GM18498 (cell line): ENCODE results near the gene TMEM192.
"Not testable (repeated sequence)": the region's sequence is repeated elsewhere in the genome, so short reads cannot be mapped to it uniquely, and the experiment has no call there.

ENCODE experiments used
- ATAC-seq: cut with Tn5 transposase; IDR thresholded peaks from one replicate; pipeline ENCODE4 v1.9.1; 2021; ENCODE audit warnings: mild to moderate bottlenecking, moderate library complexity; ENCODE audit not compliant: unreplicated experiment

The TMEM192 gene

DNA sequence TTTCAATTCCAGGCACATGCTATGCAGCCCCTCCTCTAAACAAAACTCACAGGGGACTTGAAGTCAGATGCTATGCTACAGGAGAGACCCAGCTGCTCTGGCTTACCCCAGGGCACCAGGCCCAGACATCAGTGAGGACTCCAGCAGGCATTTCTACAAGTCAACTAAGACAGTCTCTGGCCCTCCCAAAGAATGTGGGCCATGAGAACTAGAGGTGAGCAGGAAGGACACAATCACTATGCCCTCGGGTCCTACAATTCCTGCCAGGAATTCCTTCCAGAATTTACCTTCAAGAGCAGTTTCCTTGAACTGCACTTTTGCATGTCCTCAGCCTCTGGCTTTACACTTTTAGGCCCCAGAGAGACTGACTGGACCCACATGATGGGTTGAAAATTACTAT lies 17.4 kb downstream of the TMEM192 start:
- ATAC-seq, result no peak

DNA sequence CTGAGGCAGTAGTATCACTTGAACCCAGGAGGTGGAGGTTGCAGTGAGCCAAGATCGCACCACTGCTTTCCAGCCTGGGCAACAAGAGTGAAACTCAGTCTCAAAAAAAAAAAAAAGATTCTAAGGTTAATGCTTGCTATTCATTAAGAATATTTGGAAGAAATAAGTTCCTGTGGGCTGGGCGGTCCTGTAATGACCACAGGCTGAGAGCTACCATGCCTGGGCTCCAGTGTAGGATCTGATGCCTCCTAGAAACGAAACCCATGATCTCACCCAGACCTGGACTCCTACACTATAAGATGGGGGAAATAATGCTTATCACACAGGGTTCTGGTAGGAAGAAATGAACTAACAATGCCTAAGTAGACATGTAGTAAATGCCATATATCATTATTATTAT lies 17.8 kb downstream of the TMEM192 start:
- ATAC-seq, result no peak

DNA sequence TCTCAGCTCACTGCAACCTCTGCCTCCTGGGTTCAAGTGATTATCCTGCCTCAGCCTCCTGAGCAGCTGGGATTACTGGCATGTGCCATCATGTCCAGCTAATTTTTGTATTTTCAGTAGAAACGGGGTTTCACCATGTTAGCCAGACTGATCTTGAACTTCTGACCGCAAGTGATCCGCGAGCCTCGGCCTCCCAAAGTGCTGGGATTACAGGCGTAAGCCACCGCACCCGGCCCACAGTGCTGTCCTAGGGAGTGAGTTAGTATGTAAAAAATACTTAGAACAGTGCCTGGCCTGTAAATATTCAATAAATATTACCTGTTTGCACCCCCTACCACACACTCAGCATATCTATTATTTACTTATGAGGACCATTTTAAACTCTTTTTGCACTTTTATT lies 20.5 kb downstream of the TMEM192 start:
- not testable (repeated sequence) for ATAC-seq

DNA sequence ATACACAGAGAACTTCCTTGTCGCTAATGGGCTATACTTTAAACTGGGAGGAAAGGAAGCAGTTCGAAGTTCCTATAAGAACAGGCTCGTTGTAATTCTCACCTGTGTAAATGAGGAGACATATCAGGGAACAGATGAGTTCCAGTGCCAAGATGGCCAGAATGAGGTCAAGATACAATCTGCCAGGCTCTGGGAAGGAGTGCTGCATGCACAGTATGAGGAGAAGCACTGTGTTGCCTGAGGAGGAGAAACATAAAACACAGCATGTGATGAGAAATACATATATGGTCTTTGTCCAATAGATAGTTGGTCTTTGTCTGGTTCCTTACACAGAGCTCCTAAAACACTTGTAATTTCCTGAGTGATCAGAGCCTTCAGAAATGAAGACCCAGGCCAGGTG lies 24.3 kb downstream of the TMEM192 start:
- no peak for ATAC-seq

DNA sequence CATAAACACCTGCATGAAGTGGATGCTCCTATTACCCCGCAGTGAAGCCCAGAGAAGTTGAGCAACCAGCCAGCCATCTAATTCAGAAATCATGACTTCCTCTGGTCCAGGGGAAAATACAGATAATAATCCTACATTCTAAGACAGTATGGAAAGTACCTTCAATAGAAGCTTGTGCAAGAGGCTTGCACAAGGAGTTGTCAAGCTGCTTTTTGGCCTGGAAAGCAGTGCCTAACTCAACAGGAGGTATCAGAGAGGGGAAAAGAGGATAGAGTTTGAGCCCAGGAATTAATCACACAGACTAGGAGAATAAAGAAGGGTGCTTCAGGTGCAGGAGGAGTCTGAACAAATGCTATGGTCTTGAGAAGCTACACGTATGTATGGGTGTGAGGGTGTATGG lies 26.7 kb downstream of the TMEM192 start:
- no peak for ATAC-seq

DNA sequence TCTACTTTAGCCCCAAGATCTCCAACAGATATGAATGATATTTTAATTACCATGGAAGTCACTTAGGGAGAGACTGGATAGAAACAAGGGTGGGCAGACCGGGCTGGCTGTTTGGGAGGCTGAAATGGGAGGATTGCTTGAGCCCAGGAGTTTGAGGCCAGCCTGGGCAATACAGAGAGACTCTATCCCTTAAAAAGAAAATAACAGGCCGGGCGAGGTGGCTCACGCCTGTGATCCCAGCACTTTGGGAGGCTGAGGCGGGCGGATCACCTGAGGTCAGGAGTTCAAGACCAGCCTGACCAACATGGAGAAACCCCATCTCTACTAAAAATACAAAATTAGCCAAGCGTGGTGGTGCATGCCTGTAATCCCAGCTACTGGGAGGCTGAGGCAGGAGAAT lies 27.9 kb downstream of the TMEM192 start:
- ATAC-seq, result not testable (repeated sequence)

DNA sequence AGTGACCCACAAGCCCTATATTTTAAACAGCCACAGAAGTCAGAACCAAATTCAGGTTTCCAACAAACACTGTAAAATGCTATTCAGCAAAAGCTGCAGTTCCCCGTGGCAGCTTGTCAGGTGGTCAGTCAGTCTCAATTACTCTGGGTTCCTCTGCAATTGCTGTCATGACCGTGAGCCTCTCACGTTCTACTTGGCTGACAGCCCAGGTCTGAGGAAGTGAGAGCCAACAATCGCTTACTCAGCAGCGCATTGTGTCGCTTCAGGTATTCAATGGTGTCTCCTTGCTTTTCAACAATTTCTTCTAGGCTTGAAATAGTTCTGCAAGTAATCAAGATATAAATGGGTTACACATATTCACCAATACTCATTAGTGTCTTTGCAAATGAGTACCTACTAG lies 33.2 kb downstream of the TMEM192 start:
- ATAC-seq, result peak; percentile 78

DNA sequence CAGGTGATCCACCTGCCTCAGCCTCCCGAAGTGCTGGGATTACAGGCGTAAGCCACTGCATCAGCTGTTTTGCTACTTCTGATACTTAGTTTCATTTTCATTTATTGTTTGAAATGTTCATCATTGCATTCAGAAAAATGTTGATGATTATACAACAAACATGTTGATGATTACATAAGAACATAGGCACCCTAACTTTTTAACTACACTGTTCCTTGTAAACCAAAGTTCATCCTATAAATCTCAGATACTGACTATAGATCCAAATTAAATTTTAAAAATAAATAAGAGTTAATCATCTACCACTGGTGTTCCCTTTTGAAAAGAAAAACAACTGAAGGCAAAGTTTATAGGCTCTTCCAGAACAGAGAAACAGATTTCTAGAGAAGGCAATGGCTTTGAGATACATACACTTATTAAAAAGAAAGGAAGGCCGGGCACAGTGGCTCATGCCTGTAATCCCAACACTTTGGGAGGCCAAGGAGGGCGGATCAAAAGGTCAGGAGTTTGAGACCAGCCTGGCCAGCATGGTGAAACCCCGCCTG lies 35.6 kb downstream of the TMEM192 start:
- no peak for ATAC-seq

DNA sequence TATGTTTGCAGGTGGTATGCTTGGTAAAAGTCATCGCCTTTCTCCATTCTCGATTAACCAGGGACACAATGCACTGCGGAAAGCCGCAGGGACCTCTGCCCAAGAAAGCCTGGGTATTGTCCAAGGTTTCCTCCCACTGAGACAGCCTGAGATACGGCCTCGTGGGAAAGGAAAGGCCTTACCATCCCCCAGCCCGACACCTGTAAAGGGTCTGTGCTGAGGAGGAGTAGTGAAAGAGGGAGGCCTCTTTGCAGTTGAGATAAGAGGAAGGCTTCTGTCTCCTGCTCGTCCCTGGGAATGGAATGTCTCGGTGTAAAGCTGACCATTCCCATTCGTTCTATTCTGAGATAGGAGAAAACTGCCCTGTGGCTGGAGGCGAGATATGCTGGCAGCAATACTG lies 39.3 kb downstream of the TMEM192 start:
- not testable (repeated sequence) for ATAC-seq

DNA sequence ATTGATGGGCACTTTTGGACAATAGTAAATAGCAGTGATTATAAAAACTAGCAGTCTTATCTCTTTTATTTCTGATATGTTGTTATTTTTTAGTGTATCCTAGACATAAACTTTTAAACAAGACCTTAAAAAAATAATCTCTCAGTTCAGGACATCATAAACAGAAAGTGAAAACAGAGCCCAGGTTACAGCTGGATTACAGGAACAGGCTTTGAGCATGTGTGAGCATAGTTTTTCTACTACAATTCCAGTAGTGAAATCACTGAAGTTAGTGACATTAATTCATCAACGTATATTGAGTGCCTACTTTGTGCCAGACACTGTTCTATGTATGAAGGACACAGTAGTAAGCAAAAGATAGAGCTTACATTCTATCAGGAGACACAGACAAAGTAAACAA lies 42.1 kb downstream of the TMEM192 start:
- peak; percentile 53 for ATAC-seq

DNA sequence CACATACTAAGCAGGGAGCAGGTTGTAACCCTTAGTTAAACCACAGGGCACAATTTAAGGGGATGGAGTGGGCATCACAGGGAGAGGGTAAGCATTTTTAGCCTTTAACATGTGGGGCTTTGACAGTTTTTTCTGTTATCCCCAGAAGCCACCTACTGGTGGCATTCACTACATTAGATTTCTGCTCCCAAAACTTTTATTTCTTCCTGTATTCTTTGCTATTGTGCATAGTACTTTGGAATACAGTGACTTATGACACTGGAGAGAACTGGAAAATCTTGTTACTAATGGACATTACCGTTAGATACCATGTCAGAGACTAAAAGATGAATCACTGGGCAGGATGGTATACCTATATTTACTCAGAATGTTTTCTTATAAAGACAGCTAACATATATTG lies 51.7 kb downstream of the TMEM192 start:
- ATAC-seq, result no peak

DNA sequence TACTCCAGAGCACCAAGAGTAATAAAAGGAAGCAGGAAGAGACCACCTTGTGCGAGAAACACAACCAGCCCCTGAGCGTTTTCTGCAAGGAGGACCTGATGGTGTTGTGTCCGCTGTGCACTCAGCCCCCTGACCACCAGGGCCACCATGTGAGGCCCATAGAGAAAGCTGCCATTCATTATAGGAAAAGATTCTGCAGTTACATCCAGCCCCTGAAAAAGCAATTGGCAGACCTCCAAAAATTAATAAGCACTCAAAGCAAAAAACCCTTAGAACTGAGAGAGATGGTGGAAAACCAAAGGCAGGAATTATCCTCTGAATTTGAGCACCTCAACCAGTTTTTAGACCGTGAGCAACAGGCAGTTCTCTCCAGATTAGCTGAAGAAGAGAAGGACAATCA lies 53.3 kb downstream of the TMEM192 start:
- ATAC-seq, result no peak

DNA sequence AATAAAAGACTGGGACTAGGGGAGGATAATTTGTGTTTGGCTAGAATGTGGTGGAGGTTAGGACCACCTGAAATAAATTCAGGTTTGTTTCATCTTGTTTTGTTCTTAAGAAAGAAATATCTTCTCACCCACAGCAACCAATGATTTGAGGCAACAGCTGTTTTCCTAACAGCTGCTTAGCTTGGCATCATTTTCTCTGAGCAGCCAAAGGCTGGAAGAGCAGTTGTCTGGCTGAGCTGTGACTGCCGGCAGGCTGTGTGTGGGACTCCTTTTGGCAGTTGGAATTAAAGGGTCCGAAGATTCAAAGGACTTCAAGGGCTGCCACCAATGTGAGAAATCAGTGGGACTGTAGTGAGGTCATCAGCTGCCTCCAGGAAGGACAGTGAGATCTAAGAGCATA lies 54.0 kb downstream of the TMEM192 start:
- no peak for ATAC-seq

DNA sequence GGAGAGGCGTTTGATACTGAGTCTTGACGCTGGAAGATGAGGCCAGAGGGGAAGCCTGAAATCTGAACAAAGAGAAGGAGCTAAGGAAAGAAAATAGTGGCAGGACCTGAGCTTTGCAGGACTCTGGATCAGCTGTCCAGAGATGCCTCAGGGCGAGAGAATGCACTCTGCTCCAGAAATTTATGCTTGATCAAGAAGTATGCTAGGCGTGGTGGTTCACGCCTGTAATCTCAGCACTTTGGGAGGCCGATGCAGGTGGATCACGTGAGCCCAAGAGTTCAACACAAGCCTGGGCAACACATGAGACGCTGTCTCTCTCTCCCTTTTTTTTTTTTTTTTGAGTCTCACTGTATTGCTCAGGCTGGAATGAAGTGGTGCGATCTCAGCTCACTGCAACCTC lies 57.1 kb downstream of the TMEM192 start:
- no peak for ATAC-seq

DNA sequence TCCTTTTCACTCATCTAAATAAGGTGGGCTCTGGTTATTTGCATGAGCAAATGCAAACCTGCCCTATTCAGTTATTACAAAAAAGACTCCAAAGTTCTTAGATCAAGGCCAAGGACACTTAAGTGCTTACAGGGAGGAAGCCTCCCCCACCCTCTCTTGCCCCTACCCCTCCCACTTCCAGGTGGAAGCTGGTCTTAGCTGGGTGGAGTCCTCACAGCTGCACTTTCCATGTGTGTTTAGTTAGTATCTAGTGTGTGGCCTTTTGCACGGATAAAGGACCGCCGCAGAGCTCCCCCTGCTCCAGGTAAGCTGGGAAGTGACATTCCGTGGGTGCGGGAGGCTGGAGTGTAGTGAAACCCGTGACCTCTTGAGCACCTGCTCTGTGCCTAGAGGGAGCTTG lies 59.0 kb downstream of the TMEM192 start, which contains the start of gene TRIM75:
Gene TRIM75, plus strand, starts transcription at position 222 of the 400 bp plus-strand sequence. CDS start 5,282 bp downstream, outside the sequence.
- no peak for ATAC-seq

DNA sequence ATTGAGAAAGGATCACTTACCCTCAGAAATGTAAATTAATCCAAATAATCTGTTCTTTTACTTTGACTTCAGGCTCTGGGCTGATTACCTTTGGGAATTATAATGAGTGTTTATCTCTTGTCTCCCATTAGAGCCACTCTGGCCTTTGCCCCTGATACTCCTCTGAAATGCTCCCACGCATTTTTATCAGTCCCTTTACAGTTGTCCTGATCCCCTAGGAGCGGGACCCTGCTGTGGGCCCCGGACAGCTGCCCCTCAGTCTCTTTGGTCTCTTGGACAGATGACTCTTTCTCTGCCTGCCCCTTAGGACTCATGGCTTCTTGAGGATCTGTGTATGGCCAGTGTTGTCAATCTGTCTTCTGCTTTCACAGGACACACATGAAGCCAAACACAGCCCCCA lies 60.0 kb downstream of the TMEM192 start:
- no peak for ATAC-seq

DNA sequence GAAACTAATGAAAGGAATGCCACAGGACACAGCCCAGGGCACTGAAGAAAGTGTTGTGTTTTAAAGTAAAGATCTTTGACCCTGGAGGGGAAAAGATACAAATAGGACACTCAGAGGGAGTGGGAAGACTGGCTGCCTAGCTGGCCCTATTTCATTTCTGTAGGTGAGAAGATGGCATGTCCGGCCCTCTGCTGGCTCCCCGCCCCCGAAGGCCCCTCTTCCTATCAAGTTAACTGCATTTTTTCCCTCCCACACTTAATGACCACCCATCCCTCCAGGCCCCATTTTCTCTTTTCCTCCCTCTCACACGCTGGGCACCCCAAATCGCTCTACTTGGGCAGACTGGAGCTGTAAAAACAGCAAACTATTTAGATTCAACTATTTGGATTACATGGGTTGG lies 64.5 kb downstream of the TMEM192 start:
- no peak for ATAC-seq

DNA sequence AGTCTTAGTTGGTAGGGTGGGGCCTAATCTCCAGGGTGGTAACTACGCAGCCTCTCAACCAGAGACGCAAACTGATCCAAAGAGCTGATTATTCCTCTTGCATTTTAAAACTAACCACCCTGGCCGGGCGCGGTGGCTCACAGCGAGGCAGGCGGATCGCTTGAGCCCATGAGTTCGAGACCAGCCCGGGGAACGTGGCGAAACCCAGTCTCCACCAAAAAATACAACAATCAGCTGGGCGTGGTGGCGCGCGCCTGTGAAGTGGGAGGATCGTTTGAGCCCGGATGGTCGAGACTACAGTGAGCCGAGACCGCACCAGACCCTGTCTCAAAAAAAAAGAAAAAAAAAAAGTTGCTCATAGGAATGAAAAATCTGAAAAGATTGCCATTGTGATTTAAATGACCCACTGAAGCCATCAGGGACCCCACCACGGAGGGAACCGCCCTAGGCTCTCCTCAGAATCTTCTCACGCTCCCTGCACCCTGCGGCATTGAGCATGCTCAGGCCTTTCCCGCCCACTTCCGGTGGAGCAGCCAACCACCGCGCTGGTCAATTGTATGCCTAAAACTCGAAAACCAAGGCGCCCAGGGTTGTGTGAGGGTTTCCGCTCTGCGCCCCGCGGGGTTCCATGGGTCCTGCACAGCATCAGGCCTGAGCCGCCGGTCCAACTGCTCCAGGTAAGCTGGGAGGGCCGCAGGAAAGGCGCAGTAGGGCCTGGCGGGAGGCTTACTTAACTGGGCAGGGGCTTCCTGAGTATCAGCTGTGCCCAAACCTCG lies 81.0 kb downstream of the TMEM192 start, which contains the start of gene TRIM60:
Gene TRIM60, plus strand, starts transcription at position 564 of the 776 bp plus-strand sequence. CDS start 8,074 bp downstream, outside the sequence.
- no peak for ATAC-seq

DNA sequence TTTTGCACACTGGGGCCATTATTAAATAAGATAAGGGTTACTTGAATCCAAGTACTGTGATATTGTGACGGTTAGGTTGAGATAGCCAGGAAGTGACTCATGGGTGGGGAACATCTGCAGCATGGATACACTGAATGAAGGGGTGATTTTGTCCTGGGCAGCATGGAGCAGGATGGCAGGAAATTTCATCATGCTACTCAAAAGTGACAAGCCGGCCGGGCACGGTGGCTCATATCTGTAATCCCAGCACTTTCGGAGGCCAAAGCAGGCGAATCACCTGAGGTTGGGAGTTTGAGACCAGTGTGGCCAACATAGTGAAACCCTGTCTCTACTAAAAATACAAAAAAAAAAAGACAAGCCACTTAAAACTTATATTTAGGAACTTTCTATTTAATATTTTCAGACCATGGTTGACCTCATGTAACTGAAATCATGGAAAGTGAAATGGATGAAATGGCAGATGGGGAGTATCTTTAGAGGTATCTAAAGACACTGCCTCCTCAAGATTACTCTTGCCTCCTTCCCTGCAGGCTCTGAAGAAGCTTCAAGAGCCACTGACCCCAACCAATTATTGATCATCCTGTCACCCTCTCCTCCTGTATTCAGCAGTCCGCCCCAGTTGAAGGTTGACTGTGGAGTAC lies 84.8 kb downstream of the TMEM192 start:
- no peak for ATAC-seq

DNA sequence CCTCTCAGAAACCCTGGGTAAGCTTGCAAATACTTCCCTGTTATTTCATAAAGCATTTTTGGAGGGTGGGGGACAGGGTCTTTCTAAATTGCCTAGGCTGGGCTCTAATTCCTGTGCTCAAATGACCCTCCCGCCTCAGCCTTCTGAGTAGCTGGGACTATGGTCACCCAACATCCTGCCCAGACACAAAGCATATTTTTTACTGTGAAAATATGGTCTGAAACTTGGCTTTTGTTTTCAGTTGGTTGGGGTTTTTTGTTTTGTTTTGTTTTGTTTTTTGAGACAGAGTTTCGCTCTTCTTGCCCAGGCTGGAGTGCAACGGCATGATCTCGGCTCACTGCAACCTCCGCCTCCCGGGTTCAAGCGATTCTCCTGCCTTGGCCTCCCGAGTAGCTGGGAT lies 86.9 kb downstream of the TMEM192 start:
- not testable (repeated sequence) for ATAC-seq
